ENCODE data around the gene DNASE2B. TPM values are rescaled to one million over a fixed set of nuclear protein-coding genes. Genes with fewer than 3 reads are reported as not detected.

The DNASE2B gene
- polyA plus RNA-seq, 1 donor (not counting 4 experiments of a cell fraction or from before 2014, with no cell fraction given) = not detected

- H2AFZ ChIP-seq (ENCODE audit: control insufficient read depth, low read length) = no peak overlapping the region
- no peaks in the 10 kb centered on the region for H4K20me1 ChIP-seq (ENCODE audit: control insufficient read depth, extremely low read depth, insufficient read depth, low read length)
- no peak overlapping the region for H3K27ac ChIP-seq (ENCODE audit: control insufficient read depth, insufficient read depth, low read length)
- dilution Hi-C loops (cut with MboI; ENCODE audit: extremely low pct_ligation_motif_present, low sequenced_read_pairs) = no loop called here
- FAIRE-seq = no peak
- H3K9ac ChIP-seq (ENCODE audit: control insufficient read depth, extremely low read depth, insufficient read depth, low read length) = no peak overlapping the region
- no peak overlapping the region for H3K4me2 ChIP-seq (ENCODE audit: control insufficient read depth, extremely low read depth, insufficient read depth, low read depth, low read length)
- no peaks in the 10 kb centered on the region for H3K4me1 ChIP-seq (ENCODE audit: control insufficient read depth, extremely low read depth, insufficient read depth, low read length)
- TF ChIP-seq EZH2 (IDR thresholded peaks at IDR 0.05; ENCODE audit: low read length) = no peak
- TF ChIP-seq, protein P1, sequence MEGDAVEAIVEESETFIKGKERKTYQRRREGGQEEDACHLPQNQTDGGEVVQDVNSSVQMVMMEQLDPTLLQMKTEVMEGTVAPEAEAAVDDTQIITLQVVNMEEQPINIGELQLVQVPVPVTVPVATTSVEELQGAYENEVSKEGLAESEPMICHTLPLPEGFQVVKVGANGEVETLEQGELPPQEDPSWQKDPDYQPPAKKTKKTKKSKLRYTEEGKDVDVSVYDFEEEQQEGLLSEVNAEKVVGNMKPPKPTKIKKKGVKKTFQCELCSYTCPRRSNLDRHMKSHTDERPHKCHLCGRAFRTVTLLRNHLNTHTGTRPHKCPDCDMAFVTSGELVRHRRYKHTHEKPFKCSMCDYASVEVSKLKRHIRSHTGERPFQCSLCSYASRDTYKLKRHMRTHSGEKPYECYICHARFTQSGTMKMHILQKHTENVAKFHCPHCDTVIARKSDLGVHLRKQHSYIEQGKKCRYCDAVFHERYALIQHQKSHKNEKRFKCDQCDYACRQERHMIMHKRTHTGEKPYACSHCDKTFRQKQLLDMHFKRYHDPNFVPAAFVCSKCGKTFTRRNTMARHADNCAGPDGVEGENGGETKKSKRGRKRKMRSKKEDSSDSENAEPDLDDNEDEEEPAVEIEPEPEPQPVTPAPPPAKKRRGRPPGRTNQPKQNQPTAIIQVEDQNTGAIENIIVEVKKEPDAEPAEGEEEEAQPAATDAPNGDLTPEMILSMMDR (optimal IDR thresholded peaks at IDR 0.05 in 1 of 3, IDR thresholded peaks at IDR 0.05 in 1 of 3, conservative IDR thresholded peaks at IDR 0.05 in 1 of 3; ENCODE audit: extremely low read depth in 1 of 3, insufficient read depth in 2 of 3, low read length in 3 of 3) = no peak
- DNase-seq (ENCODE audit: low read depth, low spot score) = no peak
- H3K9me3 ChIP-seq (ENCODE audit: control insufficient read depth, low read depth, low read length) = no peaks in the 10 kb centered on the region
- no peaks in the 10 kb centered on the region for H3K27me3 ChIP-seq (ENCODE audit: control insufficient read depth, extremely low read depth, insufficient read depth, low read length)
- H3K36me3 ChIP-seq (ENCODE audit: control insufficient read depth in 2 of 2, extremely low read depth in 1 of 2, insufficient read depth in 2 of 2, low read length in 2 of 2) = no peaks in the 10 kb centered on the region
- H3K79me2 ChIP-seq (ENCODE audit: control insufficient read depth, insufficient read depth, low read length) = no peaks in the 10 kb centered on the region
- no peak overlapping the region for H3K4me3 ChIP-seq (ENCODE audit: control insufficient read depth in 2 of 3, extremely low read depth in 1 of 3, insufficient read depth in 2 of 3, low read depth in 1 of 3, low read length in 3 of 3)
- H3K9me1 ChIP-seq (ENCODE audit: control insufficient read depth, extremely low read depth, insufficient read depth, low read length) = no peaks in the 10 kb centered on the region
These were observed 42.7 kb upstream of the DNASE2B start for GRCh38 chr1:84355556-84355955.

DNA sequence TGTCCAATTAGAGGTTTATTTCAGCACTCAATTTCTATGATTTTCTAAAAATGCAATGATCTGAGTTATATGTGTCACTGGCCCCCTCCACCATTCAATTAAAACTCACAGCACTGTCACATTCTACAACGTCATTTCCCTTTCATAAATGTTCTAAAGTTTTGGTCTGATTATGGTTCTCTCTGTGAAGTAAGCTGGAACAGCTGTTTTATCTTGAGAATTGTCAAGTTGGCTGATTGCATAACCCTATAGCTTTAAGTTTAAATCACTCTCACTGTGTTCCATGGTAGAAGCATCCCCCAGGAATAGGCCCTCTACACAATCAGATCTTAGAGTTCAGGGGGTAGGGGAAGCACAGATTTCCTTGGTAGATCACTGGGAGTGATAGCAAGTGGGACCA, 41.4 kb upstream of the DNASE2B start:
- no peak for DNase-seq (ENCODE audit: low read depth, low spot score)

More for the DNA sequence above, 41.4 kb upstream of the DNASE2B start:
- H3K27ac ChIP-seq (ENCODE audit: control insufficient read depth, insufficient read depth, low read length) = no peak overlapping the region
- no peaks in the 10 kb centered on the region for H3K9me1 ChIP-seq (ENCODE audit: control insufficient read depth, extremely low read depth, insufficient read depth, low read length)
- dilution Hi-C loops (cut with MboI; ENCODE audit: extremely low pct_ligation_motif_present, low sequenced_read_pairs) = no loop called here
- H3K79me2 ChIP-seq (ENCODE audit: control insufficient read depth, insufficient read depth, low read length) = no peaks in the 10 kb centered on the region
- H4K20me1 ChIP-seq (ENCODE audit: control insufficient read depth, extremely low read depth, insufficient read depth, low read length) = no peaks in the 10 kb centered on the region
- H3K36me3 ChIP-seq (ENCODE audit: control insufficient read depth in 2 of 2, extremely low read depth in 1 of 2, insufficient read depth in 2 of 2, low read length in 2 of 2) = no peaks in the 10 kb centered on the region
- no peak overlapping the region for H2AFZ ChIP-seq (ENCODE audit: control insufficient read depth, low read length)
- H3K9me3 ChIP-seq (ENCODE audit: control insufficient read depth, low read depth, low read length) = no peaks in the 10 kb centered on the region
- no peak overlapping the region for H3K4me2 ChIP-seq (ENCODE audit: control insufficient read depth, extremely low read depth, insufficient read depth, low read depth, low read length)
- TF ChIP-seq, protein P1 (optimal IDR thresholded peaks at IDR 0.05 in 1 of 3, IDR thresholded peaks at IDR 0.05 in 1 of 3, conservative IDR thresholded peaks at IDR 0.05 in 1 of 3; ENCODE audit: extremely low read depth in 1 of 3, insufficient read depth in 2 of 3, low read length in 3 of 3) = no peak
- no peaks in the 10 kb centered on the region for H3K27me3 ChIP-seq (ENCODE audit: control insufficient read depth, extremely low read depth, insufficient read depth, low read length)
- H3K9ac ChIP-seq (ENCODE audit: control insufficient read depth, extremely low read depth, insufficient read depth, low read length) = no peak overlapping the region
- peaks cover 6% of the 10 kb centered on the region for H3K4me1 ChIP-seq (ENCODE audit: control insufficient read depth, extremely low read depth, insufficient read depth, low read length)
- H3K4me3 ChIP-seq (ENCODE audit: control insufficient read depth in 2 of 3, extremely low read depth in 1 of 3, insufficient read depth in 2 of 3, low read depth in 1 of 3, low read length in 3 of 3) = no peak overlapping the region
- FAIRE-seq = no peak
